GM18517 (cell line): ENCODE measurements around the gene NKD1.

Experiments
- ATAC-seq: cut with Tn5 transposase; IDR thresholded peaks from one replicate; pipeline ENCODE4 v1.9.1; 2021; ENCODE audit warnings: mild to moderate bottlenecking, moderate library complexity; ENCODE audit not compliant: unreplicated experiment

Gene NKD1

DNA sequence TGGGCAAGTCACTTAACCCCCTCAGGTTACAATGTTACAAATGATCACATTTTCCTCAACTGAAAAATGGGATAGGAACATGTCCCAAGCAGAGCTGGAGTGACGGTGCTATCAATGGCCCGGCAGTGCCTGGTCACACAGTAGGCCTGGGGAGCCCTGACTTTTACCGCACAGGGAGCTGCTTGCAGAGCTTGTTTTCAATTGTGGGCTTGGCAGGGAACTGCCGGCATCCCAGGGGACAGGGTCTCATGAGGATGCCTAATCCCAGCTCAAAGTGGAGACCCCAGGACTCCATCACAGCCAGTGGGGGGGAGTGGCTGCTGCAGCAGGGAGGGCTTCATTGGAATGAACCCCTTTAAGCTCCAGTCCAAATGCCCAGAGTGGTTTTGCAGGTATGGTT, 121.5 kb downstream of the NKD1 start:
- ATAC-seq = no peak

DNA sequence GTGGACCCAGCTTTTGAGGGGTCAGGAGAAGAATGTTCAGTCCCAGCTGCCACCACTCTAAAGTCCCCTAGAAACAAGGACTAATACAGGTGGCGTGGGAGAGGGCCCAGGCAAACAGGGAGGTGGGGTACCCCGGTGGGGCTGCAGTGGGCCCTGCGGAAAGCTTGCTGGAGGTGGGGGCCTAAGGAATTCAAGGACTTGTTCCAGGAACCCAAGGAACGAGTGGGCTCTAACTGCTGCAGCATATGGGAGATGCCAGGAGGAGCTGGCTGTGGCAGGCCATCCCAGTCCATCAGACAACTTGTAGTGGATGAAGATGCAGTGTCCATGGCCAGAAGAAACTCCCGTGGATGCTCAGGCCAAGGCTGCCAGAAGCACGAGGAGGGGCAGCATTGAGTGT, 122.3 kb downstream of the NKD1 start:
- ATAC-seq = no peak

DNA sequence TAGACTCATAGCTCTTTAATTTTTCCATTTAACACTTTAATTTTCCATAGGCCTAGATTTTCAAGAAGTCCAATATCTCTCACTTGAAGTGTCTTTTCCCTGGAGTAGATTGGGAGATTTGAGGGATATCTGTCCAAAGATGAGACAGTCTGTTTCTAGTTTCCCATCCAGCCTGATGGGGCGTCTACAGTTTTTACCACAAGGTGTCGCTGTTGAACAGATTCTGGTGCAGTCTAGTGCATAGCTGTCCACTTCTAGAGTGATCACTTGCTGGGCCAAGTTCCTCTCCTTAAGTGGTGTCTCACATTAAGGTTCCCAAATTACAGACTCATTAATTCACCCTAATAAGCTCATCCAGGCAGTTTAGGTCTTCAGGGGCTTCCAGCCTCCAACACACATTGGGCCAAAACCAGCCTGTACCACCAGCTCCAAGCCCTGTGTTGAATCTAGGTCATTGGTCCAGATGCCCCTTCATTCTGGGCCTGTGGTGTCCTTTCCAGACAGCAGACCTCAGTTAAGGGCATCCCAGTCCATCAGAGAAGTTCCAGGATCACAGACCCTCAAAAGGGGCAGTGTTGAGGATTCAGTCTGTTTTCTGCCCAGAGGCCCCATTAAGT, 123.6 kb downstream of the NKD1 start:
- ATAC-seq = no peak

DNA sequence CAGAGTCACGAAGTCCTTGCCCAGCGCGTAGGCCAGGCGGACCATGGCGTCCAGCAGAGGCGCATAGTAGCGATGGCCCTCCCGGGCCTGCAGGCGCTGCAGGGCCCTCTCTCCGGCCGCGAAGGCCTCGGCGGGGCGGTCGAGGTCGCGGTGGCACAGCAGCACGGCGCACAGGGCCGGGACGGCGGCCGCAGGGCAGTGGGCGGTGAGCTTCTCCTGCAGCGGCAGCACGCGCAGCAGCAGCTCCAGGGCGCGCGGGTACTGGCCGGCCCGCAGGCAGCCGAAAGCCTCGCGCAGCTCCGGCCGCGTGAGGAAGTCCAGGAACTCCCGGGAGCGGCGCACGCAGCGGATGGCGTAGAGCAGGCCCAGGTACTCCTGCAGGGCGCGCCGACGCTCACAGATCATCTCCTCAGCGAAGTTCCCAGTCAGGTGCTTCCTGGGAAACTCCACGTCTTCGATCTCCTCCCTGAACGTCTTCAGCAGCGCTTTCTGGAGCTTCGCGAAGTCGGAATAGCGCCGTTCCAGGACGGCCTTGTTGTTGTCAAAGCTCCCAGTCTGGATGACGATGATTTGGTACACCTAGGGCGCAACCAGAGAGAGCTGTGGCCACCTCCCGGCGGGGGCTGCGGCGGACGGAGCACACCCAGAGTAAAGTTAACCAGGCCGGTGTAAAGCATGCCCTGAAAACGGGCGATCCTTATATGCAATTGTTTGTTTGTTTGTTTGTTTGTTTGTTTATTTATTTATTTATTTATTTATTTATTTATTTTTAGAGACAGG, 125.5 kb downstream of the NKD1 start:
- ATAC-seq = no peak

DNA sequence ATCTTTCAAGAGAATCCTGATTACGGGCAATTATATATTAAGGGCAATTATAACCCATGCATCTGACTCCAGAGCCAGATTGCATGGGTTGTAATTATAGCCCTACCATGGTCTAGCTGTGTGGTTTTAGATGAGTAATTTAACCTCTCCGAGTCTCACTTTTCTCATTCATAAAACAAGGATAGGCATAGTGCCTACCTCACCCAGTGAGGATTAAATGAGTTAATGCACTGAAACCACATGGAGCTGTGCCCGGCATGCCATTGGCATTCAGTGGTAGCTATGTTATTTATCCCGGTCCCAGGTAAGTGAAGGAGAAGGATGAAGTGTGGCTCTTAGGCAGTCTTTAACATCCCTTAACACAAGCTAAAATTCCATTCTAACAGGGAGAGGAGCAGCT, 126.6 kb downstream of the NKD1 start:
- ATAC-seq = no peak

DNA sequence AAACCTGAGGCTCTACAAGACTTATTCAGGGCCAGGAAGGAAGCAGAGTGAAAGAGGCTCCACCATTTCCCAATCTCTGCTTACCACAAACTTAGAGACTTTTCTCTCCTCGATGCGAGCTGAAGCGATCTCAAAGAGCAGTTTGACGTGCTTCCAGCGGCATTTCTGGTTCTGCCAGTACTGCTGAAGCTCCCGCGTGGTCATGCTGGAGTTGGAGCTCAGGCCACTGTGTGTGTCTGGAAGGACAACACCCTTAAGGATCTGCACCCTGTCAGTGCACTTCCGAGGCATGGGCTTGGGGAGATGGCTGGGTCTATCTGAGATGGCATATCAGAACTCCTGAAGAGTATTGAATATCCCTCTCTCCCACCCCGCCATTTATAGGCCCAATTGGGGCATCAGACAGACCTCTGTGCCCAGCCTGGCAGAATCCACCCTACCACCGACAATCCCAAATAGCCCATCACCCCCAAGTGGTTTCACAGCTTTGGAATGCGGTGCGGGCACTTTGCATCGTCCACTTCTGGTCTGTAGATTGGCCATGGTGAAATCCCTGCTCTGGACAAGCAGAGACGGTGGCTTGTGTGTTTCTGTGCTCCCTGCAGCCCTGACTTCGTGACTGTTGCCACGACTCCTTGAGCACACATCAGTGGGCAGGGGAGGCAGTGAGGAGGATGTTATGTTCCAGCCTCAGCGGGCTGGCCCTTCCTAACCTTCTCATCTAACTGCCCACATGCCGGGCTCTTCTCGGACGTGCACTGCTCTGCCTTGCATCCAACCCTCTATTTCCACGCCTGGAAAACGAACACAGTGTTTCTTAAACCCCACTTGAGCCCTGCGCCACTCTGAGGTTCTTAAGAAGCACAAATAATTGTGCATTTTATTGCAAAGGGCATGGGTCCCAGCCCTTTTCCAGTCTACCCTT, 127.8 kb downstream of the NKD1 start:
- ATAC-seq = no peak

DNA sequence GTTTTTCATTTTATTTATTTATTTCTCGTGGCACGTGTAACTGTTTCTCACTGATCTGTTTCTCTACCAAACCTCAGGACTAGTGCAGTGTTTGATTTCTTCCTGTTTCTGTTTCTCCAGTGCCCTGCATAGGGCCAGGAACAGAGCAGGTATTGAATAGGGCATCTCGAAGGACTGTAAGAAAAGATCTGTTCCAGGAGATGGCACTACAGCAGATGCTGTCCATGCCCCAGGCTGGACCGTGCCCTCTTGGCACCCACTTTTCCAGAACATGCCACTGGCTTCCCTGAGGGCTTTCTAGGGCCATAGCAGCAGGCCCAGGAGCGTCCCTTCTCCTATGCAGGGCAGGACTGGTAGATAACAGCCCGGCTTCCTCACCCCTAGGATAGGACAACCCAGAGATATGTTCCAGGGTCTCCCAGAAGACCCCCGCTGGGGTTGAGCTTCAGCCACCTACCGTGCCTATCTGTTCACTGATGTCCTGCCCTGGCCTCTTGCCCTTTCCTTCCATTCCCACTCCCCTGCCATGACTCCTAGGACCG, 128.6 kb downstream of the NKD1 start:
- ATAC-seq = no peak

DNA sequence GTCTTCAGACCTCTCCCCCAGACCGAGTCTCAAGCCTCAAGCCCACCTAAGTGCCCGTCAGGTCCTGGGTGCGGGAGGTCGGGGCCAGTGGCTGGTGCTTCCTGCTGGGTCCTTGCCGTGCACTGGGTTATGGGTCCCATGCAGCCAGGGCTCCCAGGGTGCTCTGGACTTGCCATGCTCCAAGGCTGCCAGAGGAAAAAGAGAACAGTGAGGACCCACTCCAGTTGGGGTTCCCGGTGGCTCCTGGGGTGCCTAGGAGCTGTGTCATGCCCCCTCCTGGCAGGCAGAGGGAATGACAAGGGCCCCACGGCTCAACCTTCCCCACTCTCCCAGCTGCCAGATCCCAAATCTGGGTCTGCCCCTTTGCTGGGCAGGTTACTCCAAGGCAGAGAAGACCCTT, 129.2 kb downstream of the NKD1 start:
- ATAC-seq = no peak

DNA sequence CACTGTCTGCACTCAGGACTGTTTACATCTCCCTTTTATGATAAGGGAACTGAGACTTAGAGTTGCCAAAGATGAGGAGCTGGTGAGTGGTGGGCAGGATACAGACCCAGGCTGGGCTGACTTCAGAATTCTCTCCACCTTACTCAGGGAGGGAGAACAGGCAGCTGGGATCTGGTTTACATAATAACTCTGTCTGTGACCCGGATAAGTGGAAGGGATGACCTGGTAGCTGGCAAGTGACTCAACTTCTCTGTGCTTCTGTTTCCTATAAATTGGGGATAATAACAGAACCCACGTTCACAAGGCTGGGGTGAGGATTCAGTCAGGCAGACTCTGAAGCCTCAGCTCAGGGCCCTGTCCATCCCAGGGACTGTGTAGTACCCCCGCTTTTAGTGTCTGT, 130.3 kb downstream of the NKD1 start:
- no peak for ATAC-seq

DNA sequence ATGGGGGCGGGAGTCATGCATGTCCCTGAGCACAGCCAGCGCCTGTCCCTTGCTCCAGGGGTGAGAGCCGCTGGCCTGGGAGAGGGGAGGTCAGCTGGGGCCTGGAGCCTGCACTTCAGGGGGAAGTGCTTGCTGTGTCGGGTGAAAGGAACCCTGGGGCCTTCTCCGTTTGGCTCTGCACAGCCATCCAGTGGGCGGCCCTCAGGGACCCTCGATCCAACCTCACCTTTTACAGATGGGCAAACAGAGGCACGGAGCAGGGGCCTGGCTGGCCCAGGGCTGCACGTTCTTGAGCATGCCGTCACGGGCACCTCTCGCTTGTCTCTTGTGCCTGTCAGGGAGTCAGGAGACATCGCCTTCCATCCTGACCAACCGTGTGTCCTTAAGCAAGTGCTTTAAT, 131.1 kb downstream of the NKD1 start:
- ATAC-seq = no peak

DNA sequence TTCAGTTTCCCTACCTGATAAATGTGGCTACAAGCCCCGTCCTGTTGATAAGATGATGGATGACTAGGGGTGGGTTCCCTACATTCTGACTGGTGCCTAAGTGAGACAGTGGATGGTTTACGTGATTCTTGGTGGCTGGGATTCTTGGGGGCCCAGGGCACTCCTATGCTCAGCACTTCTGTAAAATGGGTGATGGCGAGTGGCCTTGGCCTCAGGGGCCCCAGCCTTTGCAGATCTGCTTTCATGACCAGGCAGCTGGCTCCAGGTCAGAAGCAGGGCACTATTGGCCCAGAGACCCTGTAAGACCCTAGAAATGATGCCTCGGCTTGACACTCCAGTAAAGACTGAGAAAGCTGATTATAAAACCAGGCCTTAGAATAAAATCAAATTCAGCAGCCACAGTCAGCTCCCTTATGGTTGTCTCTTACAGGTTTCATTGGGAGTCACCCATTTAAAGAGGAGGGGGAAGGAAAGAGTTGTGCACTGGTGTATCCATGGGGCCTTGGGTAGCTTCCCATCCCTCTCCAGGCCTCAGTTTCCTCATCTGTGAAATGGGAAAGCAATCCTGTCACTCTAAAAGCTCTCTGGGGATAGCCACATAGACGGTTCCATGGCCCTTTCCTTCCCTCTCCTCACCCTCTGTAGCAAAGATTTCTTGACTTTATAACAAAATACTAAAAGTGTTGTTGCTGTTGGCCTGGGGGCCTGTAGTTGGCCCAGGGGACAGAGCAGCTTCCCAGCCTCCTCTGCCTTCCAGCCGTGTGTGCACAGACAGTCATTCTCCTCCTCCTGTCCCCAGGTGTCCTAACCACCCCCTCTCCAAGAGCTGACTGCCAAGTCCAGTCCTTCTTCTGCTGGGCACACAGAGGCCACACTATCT, 131.7 kb downstream of the NKD1 start:
- ATAC-seq = no peak

DNA sequence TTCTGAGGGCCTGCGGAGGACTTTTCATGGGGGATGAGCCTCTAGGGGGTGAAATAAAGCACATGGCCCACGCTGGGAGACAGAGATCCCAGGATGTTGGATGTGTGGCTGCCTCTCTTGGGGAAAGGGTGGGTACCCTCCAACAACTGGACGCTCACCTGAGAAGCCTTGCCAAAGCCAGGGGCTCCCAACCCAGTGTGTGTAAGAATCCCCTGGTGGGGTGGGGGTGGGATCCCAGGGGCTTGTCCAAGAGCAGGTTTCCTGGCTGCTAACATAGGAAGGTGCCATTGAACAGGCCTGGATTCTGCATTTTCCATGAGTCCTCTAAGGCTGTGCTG, 132.3 kb downstream of the NKD1 start:
- no peak for ATAC-seq

DNA sequence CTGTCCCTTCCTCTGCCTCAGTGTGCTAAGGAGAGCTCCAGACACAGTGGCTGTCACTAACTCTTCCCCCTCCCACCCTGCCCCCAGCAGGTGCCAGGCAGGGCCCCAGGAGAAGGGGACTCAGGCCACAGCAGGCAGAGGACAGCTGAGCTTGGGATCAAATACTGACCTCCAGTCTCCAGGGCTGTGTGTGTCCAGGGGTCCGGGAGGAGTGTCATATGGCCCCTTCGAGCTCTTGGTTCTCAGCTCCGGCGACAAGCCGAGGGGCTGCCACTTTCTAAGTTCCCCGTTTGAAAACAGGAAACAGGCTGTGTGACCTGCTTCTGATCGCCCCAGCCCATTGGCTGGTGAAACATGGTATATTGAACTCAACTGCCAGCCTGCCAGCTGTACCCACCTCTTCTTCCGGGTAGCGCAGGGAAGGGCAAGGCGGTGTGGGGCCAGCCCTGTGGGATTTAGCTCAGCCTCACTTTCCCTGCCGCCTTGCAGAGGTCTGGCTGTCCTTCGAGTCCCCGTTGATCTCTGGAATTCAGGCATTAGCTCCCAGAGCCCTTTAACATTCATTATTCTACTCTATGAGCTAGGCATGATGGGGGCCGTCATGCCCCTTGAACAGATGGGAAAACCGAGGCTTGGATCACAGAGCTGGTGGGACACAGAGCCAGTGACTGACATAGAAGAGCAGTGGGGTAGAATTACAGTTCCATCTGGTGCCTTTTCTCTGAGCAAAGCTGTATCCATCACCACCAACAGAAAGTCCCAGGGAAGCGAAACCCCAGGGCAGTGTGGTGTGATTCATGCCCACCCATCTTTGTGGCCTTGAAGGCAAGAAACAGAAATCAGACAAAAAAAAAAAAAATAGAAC, 133.1 kb downstream of the NKD1 start, which contains the start of gene SNX20:
Gene SNX20, minus strand, starts transcription at position 292 of the 865 bp plus-strand sequence. CDS start 3,786 bp downstream, outside the sequence.
- peak; percentile 73 for ATAC-seq

DNA sequence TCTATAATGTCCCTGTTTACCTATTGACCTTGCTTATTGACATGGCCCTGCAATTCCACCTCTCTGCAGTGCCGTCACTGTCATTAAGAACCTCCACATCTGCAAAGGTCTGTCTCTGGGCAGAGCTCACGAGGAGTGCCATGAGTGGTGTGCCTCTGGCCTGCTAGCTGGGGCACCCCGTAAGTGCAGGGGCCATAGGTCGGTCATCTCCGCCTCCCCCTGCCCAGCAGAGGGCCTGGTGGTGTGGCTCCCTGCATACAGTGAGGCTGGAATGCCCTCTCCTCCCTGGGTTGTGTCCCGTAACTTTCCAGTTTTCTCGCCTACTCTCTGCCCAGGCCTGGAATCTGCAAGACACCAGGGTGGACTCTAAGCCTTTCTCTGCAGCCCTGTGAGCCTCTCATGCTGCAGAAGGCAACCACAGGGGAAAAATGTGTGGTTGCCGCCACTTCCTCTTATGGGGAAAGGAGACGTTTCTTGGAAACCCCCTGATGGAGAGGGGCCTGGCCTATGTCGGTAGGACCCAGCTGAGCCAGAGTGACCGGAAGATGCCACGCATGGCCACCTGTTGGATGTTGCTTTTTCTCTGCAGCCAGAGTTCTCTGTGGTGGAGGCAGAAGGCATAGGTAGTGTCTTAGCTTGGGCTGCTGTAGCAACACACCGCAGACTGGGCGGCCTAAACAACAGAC, 135.6 kb downstream of the NKD1 start:
- ATAC-seq = peak; percentile 48

DNA sequence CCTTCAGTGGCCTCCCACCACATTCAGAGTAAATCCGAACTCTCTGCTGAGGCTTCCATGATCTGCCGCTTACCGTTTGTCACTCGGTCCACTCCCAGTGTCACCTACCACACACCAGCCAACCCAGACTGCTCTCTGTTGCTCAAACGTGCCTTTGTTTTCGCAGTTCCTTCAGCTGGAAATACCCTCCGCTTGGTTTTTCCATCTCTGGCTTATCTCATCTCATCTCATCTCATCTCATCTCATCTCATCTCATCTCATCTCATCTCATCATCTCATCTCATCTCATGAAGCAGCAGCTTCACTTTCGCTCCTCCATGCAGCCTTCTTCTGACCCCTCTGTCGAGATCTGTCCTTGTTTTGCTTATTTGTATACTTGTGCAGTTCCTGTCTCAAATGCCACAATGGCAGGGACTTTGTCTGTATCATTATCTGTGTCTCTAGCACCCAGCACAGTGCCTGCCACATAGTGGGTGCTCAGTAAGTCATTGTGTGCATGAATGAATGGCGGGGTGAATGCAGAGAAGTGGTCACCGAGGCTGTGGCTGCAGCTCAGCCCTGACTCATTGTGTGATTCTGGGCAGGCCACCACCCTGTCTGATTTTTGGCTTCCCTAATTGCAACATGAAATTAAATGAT, 136.7 kb downstream of the NKD1 start:
- no peak for ATAC-seq

DNA sequence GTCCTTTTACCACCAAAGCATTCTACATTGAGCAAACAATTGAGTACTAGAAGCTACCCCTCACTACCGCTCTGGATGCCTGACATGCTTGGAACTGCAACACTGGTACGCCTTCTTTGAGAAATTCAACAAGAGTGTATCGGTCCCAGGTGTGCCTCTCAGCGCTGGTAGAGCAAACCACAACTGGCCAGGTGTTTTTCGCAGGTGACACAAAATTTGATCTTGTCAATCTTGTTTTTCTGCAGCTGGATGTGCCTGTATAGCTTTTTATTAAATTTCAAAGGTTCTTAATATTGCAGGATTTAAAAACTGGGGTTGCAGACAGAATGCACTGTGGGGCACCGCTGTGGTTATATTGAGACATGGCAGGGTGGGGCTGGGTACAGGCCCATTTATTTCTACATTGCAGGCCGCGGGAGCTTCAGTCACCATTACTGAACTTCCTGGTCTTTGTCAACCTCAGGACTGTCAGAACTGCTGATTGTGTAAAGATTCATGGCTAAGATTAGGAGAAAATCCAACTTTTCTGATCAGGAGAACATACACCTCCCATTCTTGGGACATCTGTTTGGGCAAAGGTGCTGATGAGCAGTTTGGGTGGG, 137.4 kb downstream of the NKD1 start:
- ATAC-seq = no peak

DNA sequence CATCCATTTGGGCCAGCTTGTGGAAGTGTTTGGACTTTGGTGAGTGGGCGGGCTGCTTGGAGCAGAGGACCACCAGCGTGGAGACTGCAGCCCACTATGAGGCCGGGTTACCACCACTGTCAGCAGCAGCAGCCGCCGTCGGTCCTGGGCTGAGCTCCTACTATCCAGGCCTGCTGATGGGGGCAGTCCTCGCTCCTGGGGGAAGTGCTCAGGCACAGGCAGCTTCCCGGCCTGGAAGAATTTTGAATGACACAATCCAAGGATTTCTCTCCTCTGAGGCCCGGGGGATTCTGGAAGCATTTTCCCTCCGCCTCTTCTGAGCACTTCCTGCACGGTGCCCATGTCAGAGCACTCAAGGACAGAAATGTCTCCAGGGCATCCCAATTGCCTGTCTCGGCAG, 139.9 kb downstream of the NKD1 start:
- no peak for ATAC-seq

DNA sequence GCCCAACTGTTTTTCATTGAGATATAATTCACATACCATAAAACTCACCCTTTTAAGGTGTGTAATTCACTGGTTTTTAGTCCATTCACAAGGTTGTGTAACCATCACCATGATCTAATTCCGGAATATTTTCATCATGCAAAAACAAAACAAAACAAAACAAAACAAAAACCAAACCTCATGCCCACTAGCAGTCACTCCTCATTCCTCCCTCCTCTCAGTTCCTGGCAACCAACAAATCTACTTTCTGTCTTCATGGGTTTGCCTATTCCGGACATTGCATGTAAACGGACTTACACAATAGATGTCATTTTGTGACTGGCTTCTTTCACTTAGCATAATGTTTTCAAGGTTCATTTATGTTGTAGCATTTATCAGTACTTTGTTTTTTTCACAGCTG, 140.7 kb downstream of the NKD1 start:
- ATAC-seq = no peak
